ENCODE data around the gene AP1AR. TPM values are rescaled to one million over a fixed set of nuclear protein-coding genes. Genes with fewer than 3 reads are reported as not detected.
A peak's percentile ranks its signal among the peaks of the same experiment; 100 is the strongest.
"Not testable (repeated sequence)": the region's sequence is repeated elsewhere in the genome, so short reads cannot be mapped to it uniquely, and the experiment has no call there.

The AP1AR gene
- total RNA-seq, 1 experiment from 2014 or later, result 34.5 TPM

DNA sequence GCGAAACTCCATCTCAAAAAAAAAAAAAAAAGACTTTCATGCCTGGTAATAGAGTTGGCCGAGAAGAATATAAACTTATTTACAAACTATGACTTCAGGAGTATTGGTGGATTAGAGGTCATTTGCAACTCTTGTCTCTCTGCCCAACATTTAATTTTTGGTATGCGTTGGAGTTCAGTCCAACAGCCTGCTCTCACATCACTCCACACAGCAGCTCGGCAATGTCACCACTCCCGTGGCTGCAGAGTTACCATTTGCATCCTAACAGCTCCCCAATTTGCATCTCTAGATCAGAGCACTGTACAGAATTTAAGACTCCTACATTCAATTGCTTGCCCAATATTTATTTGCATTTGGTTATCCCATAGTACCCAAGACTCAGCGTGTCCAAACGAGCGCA lies 40.9 kb upstream of the AP1AR start:
- Histone ChIP-seq H3K9me2 (replicated peaks; ENCODE audit: insufficient read depth, low read length) (no peaks in the 10 kb centered on the region), H2AFZ (ENCODE audit: low read length) (no peak overlapping the region), H3K27me3 (ENCODE audit: low read length) (no peaks in the 10 kb centered on the region), H4K20me1 (ENCODE audit: insufficient read depth, low read depth, low read length) (no peaks in the 10 kb centered on the region), H3K4me1 (ENCODE audit: low read length) (0 out of 2 replicates have a peak, but pooled peaks cover 3% of the 10 kb centered on the region), H3K9ac (ENCODE audit: low read length) (no peak overlapping the region), H3K4me2 (ENCODE audit: low read depth, low read length, poor library complexity, severe bottlenecking) (no peak overlapping the region), H3K27ac (ENCODE audit: low read length) (no peak overlapping the region), H3K4me3 (ENCODE audit: low read length) (no peak overlapping the region), H3K79me2 (ENCODE audit: low read length) (no peaks in the 10 kb centered on the region), H3K36me3 (ENCODE audit: insufficient read depth, low read length) (no peaks in the 10 kb centered on the region), H3K9me3 (ENCODE audit: low read length) (no peaks in the 10 kb centered on the region)
- DNase-seq, result no peak

DNA sequence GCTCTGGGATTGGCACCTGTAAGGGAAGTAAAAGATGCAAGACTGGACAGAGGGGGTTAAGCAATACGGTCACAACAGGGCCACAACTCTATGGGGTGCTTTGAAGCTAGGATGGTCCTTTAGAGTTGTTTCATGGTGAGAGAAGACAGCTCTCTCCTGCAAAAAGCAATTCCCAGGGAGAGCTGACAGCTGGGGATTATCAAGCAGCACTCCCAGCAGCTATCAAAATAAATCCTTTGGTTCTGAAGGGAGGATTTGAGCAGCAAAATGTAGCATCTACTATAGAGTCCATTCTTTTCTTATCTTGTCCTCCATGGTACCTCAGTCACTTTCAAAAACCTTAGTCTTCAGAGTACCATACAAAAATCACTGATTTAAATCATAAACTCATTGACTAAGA lies 35.1 kb upstream of the AP1AR start:
- Histone ChIP-seq H3K79me2 (ENCODE audit: low read length) (no peaks in the 10 kb centered on the region), H3K4me2 (ENCODE audit: low read depth, low read length, poor library complexity, severe bottlenecking) (no peak overlapping the region), H4K20me1 (ENCODE audit: insufficient read depth, low read depth, low read length) (no peaks in the 10 kb centered on the region), H3K4me1 (ENCODE audit: low read length) (no peaks in the 10 kb centered on the region), H3K36me3 (ENCODE audit: insufficient read depth, low read length) (no peaks in the 10 kb centered on the region), H3K27ac (ENCODE audit: low read length) (no peak overlapping the region), H2AFZ (ENCODE audit: low read length) (no peak overlapping the region), H3K9me2 (replicated peaks; ENCODE audit: insufficient read depth, low read length) (no peaks in the 10 kb centered on the region), H3K9ac (ENCODE audit: low read length) (no peak overlapping the region), H3K4me3 (ENCODE audit: low read length) (no peak overlapping the region), H3K9me3 (ENCODE audit: low read length) (no peaks in the 10 kb centered on the region), H3K27me3 (ENCODE audit: low read length) (no peaks in the 10 kb centered on the region)
- no peak for DNase-seq

DNA sequence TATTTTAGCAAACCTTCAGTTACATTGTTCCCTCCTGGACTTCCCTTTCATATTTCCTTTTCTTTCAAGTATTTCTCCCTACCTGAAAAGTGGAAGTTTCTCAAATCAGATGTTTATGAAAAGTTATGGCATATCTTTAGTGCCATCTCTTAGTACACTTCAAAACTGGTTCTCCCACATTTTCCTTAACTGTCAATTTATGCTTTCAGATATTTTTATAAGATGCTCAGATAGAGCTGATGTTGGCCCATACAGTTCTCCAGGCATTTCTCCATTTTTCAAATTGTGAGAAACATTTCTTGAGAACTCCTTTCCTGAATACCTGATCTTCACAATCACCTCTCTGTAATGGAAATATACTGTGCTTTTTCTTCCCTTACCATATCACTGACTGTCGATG lies 32.5 kb upstream of the AP1AR start:
- no peaks in the 10 kb centered on the region for H4K20me1 ChIP-seq (ENCODE audit: insufficient read depth, low read depth, low read length)
- no peaks in the 10 kb centered on the region for H3K27me3 ChIP-seq (ENCODE audit: low read length)
- H3K4me2 ChIP-seq (ENCODE audit: low read depth, low read length, poor library complexity, severe bottlenecking), result no peak overlapping the region

DNA sequence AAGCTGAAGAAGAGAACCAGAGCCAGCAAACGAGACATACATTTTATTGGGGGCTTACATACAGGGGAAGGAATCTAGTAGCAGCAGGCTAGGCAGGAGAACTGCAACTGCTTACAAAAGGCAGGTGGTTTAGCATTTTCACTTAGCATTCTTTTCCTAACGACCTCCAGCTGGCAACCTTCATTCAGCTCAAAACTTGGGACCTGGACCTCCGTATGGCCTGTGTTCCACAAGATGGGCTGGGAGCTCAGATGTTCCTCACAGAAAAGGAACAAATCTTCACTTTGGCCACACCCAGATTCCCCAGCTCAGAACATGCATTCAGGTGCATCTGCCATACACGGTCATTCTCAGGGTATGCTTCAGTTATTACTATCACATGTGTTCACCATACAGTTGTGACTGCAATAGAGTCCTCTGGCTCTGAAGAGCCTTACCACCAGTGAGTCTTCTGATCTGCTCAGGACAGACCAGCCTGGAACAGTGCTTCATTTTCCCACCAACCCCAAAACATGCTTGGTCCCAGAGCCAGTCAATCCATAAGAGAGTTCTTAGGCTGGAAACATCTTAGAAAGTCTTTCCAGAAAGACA lies 29.6 kb upstream of the AP1AR start:
- Histone ChIP-seq H3K9me3 (ENCODE audit: low read length) (no peaks in the 10 kb centered on the region), H3K4me2 (ENCODE audit: low read depth, low read length, poor library complexity, severe bottlenecking) (peak overlapping the region; percentile 30), H2AFZ (ENCODE audit: low read length) (no peak overlapping the region; the same call in 1 of the 2 replicates), H3K36me3 (ENCODE audit: insufficient read depth, low read length) (no peaks in the 10 kb centered on the region), H3K9me2 (replicated peaks; ENCODE audit: insufficient read depth, low read length) (no peaks in the 10 kb centered on the region), H3K4me3 (ENCODE audit: low read length) (no peak overlapping the region), H3K4me1 (ENCODE audit: low read length) (peaks cover 21% of the 10 kb centered on the region), H3K27ac (ENCODE audit: low read length) (no peak overlapping the region), H3K27me3 (ENCODE audit: low read length) (no peaks in the 10 kb centered on the region), H3K79me2 (ENCODE audit: low read length) (no peaks in the 10 kb centered on the region), H3K9ac (ENCODE audit: low read length) (no peak overlapping the region), H4K20me1 (ENCODE audit: insufficient read depth, low read depth, low read length) (no peaks in the 10 kb centered on the region)
- DNase-seq, result no peak

More for the DNA sequence above, 32.5 kb upstream of the AP1AR start:
- Histone ChIP-seq H3K36me3 (ENCODE audit: insufficient read depth, low read length) (no peaks in the 10 kb centered on the region), H3K4me1 (ENCODE audit: low read length) (peaks cover 17% of the 10 kb centered on the region), H3K9me3 (ENCODE audit: low read length) (no peaks in the 10 kb centered on the region), H3K9ac (ENCODE audit: low read length) (no peak overlapping the region), H3K27ac (ENCODE audit: low read length) (no peak overlapping the region), H2AFZ (ENCODE audit: low read length) (no peak overlapping the region), H3K4me3 (ENCODE audit: low read length) (no peak overlapping the region), H3K79me2 (ENCODE audit: low read length) (no peaks in the 10 kb centered on the region), H3K9me2 (replicated peaks; ENCODE audit: insufficient read depth, low read length) (no peaks in the 10 kb centered on the region)
- DNase-seq, result no peak

DNA sequence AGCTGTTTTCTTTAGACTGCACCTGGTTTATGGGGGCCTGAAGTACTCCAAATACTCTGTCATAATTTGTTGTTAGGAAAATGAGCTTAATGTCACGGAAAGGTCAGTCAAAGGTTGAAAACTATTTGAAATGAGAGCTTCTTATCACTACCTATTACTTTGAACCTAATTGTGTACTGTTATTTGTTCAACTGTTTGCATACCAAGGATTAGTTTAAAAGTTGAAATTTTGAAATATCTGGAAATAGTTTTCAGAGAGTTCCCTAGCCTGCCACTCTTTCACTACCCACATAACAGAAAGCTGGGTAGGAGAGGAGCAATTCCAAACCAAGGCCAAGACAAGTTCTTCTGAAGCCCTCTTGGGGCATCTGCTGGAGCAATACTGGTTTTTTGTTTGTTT lies 28.0 kb upstream of the AP1AR start:
- Histone ChIP-seq H3K4me2 (ENCODE audit: low read depth, low read length, poor library complexity, severe bottlenecking) (no peak overlapping the region), H3K4me3 (ENCODE audit: low read length) (no peak overlapping the region), H4K20me1 (ENCODE audit: insufficient read depth, low read depth, low read length) (no peaks in the 10 kb centered on the region), H3K4me1 (ENCODE audit: low read length) (peaks cover 21% of the 10 kb centered on the region), H3K27me3 (ENCODE audit: low read length) (no peaks in the 10 kb centered on the region), H3K9me2 (replicated peaks; ENCODE audit: insufficient read depth, low read length) (no peaks in the 10 kb centered on the region), H2AFZ (ENCODE audit: low read length) (no peak overlapping the region), H3K79me2 (ENCODE audit: low read length) (no peaks in the 10 kb centered on the region), H3K27ac (ENCODE audit: low read length) (no peak overlapping the region), H3K9me3 (ENCODE audit: low read length) (no peaks in the 10 kb centered on the region), H3K9ac (ENCODE audit: low read length) (no peak overlapping the region), H3K36me3 (ENCODE audit: insufficient read depth, low read length) (no peaks in the 10 kb centered on the region)
- DNase-seq, result no peak

DNA sequence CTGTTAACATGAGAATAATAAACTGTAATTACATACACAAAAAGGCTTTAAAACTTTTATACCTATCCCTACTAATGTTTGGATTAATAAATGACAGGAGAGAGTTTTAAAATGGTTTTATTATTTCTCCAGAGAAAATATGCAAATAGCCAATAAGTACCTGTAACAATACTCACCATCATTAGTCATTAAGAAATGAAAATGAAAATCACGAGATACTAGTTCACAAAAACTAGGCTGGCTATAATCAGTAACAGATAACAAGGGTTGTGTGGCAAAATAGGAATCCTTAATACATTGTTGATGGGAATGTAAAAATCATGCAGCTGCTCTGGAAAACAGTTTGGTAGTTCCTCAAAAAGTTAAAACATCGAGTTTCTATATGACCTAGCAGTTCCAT lies 25.2 kb upstream of the AP1AR start:
- H3K9me2 ChIP-seq (replicated peaks; ENCODE audit: insufficient read depth, low read length), result no peaks in the 10 kb centered on the region
- H3K9ac ChIP-seq (ENCODE audit: low read length), result no peak overlapping the region
- H3K4me2 ChIP-seq (ENCODE audit: low read depth, low read length, poor library complexity, severe bottlenecking), result no peak overlapping the region
- H4K20me1 ChIP-seq (ENCODE audit: insufficient read depth, low read depth, low read length), result no peaks in the 10 kb centered on the region
- no peaks in the 10 kb centered on the region for H3K36me3 ChIP-seq (ENCODE audit: insufficient read depth, low read length)
- H3K79me2 ChIP-seq (ENCODE audit: low read length), result no peaks in the 10 kb centered on the region
- no peak overlapping the region for H3K27ac ChIP-seq (ENCODE audit: low read length)
- no peak overlapping the region for H3K4me3 ChIP-seq (ENCODE audit: low read length)
- H3K9me3 ChIP-seq (ENCODE audit: low read length), result no peaks in the 10 kb centered on the region
- no peaks in the 10 kb centered on the region for H3K27me3 ChIP-seq (ENCODE audit: low read length)
- H2AFZ ChIP-seq (ENCODE audit: low read length), result no peak overlapping the region
- peaks cover 21% of the 10 kb centered on the region for H3K4me1 ChIP-seq (ENCODE audit: low read length)
- no peak for DNase-seq

DNA sequence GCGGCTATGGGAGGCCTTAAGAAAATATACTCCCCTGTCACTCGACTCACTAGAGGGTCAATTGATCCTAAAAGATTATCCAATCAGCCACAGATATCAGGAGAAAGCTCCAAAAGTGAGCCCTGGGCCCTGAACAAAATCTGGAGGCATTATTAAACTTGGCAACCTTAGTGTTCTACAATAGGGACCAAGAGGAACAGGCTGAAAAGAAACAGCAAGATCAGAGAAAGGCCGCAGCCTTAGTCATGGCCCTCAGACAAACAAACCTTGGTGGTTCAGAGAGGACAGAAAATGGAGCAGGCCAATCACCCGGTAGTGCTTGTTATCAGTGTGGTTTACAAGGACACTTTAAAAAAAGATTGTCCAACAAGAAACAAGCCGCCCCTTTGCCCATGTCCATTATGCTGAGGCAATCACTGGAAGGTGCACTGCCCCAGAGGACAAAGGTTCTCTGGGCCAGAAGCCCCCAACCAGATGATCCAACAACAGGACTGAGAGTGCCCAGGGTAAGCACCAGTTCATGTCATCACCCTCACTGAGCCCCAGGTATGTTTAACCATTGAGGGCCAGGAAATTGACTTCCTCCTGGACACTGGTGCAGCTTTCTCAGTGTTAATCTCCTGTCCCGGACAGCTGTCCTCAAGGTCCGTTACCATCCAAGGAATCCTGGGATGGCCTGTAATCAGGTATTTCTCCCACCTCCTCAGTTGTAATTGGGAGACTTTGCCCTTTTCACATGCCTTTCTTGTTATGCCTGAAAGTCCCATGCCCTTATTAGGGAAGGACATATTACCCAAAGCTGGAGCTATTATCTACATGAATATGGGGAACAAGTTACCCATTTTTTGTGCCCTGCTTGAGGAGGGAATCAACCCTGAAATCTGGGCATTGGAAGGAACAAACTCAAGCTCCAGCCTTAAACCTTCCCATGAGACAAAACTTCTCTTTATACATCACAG lies 23.2 kb upstream of the AP1AR start:
- H3K27me3 ChIP-seq (ENCODE audit: low read length); H3K27ac ChIP-seq (ENCODE audit: low read length); DNase-seq; H3K79me2 ChIP-seq (ENCODE audit: low read length); H3K9me2 ChIP-seq (replicated peaks; ENCODE audit: insufficient read depth, low read length); H3K4me3 ChIP-seq (ENCODE audit: low read length); H4K20me1 ChIP-seq (ENCODE audit: insufficient read depth, low read depth, low read length); H3K9ac ChIP-seq (ENCODE audit: low read length); H2AFZ ChIP-seq (ENCODE audit: low read length); H3K4me1 ChIP-seq (ENCODE audit: low read length); H3K36me3 ChIP-seq (ENCODE audit: insufficient read depth, low read length); H3K4me2 ChIP-seq (ENCODE audit: low read depth, low read length, poor library complexity, severe bottlenecking); H3K9me3 ChIP-seq (ENCODE audit: low read length): not testable (repeated sequence)

DNA sequence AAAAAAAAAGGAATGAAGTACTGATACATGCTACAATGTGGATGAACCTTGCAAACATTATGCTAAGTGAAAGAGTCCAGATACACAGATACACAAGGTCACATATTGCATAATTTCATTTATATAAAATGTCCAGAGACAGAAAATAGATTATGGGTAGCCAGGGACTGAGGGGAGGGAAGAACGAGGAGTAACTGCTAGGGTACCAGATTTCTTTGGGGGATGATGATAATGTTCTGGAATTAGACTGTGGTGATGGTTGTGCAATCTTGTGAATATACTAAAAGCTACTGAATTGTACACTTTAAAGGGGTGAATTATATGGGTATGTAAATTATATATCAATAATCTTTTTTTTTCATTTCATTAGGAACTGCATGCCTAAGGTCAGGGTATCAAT lies 20.8 kb upstream of the AP1AR start:
- Histone ChIP-seq H3K36me3 (ENCODE audit: insufficient read depth, low read length) (no peaks in the 10 kb centered on the region), H3K27ac (ENCODE audit: low read length) (no peak overlapping the region), H3K9me3 (ENCODE audit: low read length) (no peaks in the 10 kb centered on the region), H3K4me2 (ENCODE audit: low read depth, low read length, poor library complexity, severe bottlenecking) (no peak overlapping the region), H3K79me2 (ENCODE audit: low read length) (no peaks in the 10 kb centered on the region), H4K20me1 (ENCODE audit: insufficient read depth, low read depth, low read length) (no peaks in the 10 kb centered on the region), H3K9me2 (replicated peaks; ENCODE audit: insufficient read depth, low read length) (no peaks in the 10 kb centered on the region), H3K27me3 (ENCODE audit: low read length) (no peaks in the 10 kb centered on the region), H2AFZ (ENCODE audit: low read length) (no peak overlapping the region), H3K9ac (ENCODE audit: low read length) (no peak overlapping the region), H3K4me3 (ENCODE audit: low read length) (no peak overlapping the region), H3K4me1 (ENCODE audit: low read length) (peaks cover 4% of the 10 kb centered on the region; the same call in 1 of the 2 replicates)
- no peak for DNase-seq

Measured in Karpas-422 (cell line).